ENCODE data around the gene CTR9. TPM values are rescaled to one million over a fixed set of nuclear protein-coding genes. Genes with fewer than 3 reads are reported as not detected.

The CTR9 gene
- total and polyA plus RNA-seq, 2 of the 13 experiments (the other 11 are each of a cell fraction or from before 2014, with no cell fraction given), result 6.6 to 22.1 TPM

DNA sequence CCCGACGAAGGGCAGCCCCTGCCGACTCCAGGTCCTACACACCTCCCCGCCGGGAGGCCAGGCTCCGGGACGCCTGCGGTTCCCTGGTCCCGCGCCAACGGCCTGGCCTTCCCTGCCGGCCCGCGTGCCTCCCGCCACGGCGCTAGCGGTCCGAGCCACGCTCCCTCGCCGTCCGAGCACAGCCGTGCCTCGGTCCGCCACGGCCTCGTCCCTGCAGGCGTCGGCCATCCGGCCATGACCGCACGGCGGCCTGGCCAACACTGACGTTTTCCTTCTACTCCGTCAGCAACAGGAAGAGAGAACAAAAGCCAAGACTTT is 57.1 kb downstream of the CTR9 start (continued):
- TF ChIP-seq RBFOX2 (IDR thresholded peaks at IDR 0.05; ENCODE audit: low read depth, low read length) (peak; percentile 88), ZNF776 (CRISPR knock-in tag; IDR thresholded peaks at IDR 0.05) (peak; percentile 89; the same call in 1 of the 2 replicates), ZNF232 (CRISPR knock-in tag; IDR thresholded peaks at IDR 0.05; ENCODE audit: borderline replicate concordance) (no peak), ZBTB46 (CRISPR knock-in tag; IDR thresholded peaks at IDR 0.05; ENCODE audit: borderline replicate concordance) (no peak), ZNF589 (CRISPR knock-in tag; conservative IDR thresholded peaks at IDR 0.05) (0 out of 2 replicates have a peak, but pooled peaks have one; percentile 12), STAG1 (CRISPR knock-in tag; IDR thresholded peaks at IDR 0.05) (no peak), RERE (CRISPR knock-in tag; IDR thresholded peaks at IDR 0.05; ENCODE audit: low read depth) (no peak), ZNF367 (CRISPR knock-in tag; IDR thresholded peaks at IDR 0.05; ENCODE audit: borderline replicate concordance) (no peak), KMT2A (CRISPR knock-in tag; IDR thresholded peaks at IDR 0.05) (no peak), SOX6 (IDR thresholded peaks at IDR 0.05) (no peak), SOX6 (CRISPR knock-in tag; IDR thresholded peaks at IDR 0.05) (no peak), SPEN (CRISPR knock-in tag; IDR thresholded peaks at IDR 0.05; ENCODE audit: low read depth) (no peak; the same call in 1 of the 2 replicates), ZNF678 (CRISPR knock-in tag; IDR thresholded peaks at IDR 0.05) (no peak), ZNF652 (CRISPR knock-in tag; IDR thresholded peaks at IDR 0.05; ENCODE audit: borderline replicate concordance, low read depth) (no peak), CREM (IDR thresholded peaks at IDR 0.05) (no peak), CREM (CRISPR knock-in tag; IDR thresholded peaks at IDR 0.05) (no peak), TBX2 (CRISPR knock-in tag; IDR thresholded peaks at IDR 0.05; ENCODE audit: borderline replicate concordance) (no peak; the same call in 1 of the 2 replicates), ZFYVE20 (CRISPR knock-in tag; IDR thresholded peaks at IDR 0.05; ENCODE audit: borderline replicate concordance, low read depth) (0 out of 2 replicates have a peak, but pooled peaks have one; percentile 78), ZNF12 (CRISPR knock-in tag; IDR thresholded peaks at IDR 0.05) (no peak), ZZZ3 (CRISPR knock-in tag; IDR thresholded peaks at IDR 0.05; ENCODE audit: borderline replicate concordance) (0 out of 2 replicates have a peak, but pooled peaks have one; percentile 14), ZNF251 (CRISPR knock-in tag; IDR thresholded peaks at IDR 0.05) (no peak)
- TF ChIP-seq, protein P1, sequence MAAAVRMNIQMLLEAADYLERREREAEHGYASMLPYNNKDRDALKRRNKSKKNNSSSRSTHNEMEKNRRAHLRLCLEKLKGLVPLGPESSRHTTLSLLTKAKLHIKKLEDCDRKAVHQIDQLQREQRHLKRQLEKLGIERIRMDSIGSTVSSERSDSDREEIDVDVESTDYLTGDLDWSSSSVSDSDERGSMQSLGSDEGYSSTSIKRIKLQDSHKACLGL (CRISPR knock-in tag; IDR thresholded peaks at IDR 0.05), result peak; percentile 69; the same call in 1 of the 2 replicates
- TF ChIP-seq, protein P2, sequence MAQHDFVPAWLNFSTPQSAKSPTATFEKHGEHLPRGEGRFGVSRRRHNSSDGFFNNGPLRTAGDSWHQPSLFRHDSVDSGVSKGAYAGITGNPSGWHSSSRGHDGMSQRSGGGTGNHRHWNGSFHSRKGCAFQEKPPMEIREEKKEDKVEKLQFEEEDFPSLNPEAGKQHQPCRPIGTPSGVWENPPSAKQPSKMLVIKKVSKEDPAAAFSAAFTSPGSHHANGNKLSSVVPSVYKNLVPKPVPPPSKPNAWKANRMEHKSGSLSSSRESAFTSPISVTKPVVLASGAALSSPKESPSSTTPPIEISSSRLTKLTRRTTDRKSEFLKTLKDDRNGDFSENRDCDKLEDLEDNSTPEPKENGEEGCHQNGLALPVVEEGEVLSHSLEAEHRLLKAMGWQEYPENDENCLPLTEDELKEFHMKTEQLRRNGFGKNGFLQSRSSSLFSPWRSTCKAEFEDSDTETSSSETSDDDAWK (CRISPR knock-in tag; IDR thresholded peaks at IDR 0.05), result no peak

Measured in HepG2 (cell line).